Fibroblast of lung (primary cell): ENCODE measurements around the gene FANCD2OS.

Experiments used
- CTCF ChIP-seq, 2 donors: IDR thresholded peaks in 1 of 2; conservative IDR thresholded peaks in 1 of 2; 1 replicate in 1 of 2; 2 replicates in 1 of 2; pipeline ENCODE4 v1.5.1; 2011 to 2012; ENCODE audit warnings: low read length in 2 of 2, control low read depth in 1 of 2, inconsistent platforms in 1 of 2, low read depth in 1 of 2, mild to moderate bottlenecking in 1 of 2
- EZH2 ChIP-seq: IDR thresholded peaks from 2 replicates; pipeline ENCODE4 v1.5.1; 2012; ENCODE audit warnings: low read length, control low read depth, mild to moderate bottlenecking; ENCODE audit errors: missing control alignments

GRCh38 chr3:10122724-10123123, 14.7 kb upstream of the FANCD2OS start:
- TF ChIP-seq CTCF (conservative IDR thresholded peaks at IDR 0.05 in 1 of 2, IDR thresholded peaks at IDR 0.05 in 1 of 2; ENCODE audit: low read depth in 1 of 2, low read length in 2 of 2) (no peak), EZH2 (no peak)
